ENCODE measurements around the gene ARHGAP10.

ARHGAP10 gene

DNA sequence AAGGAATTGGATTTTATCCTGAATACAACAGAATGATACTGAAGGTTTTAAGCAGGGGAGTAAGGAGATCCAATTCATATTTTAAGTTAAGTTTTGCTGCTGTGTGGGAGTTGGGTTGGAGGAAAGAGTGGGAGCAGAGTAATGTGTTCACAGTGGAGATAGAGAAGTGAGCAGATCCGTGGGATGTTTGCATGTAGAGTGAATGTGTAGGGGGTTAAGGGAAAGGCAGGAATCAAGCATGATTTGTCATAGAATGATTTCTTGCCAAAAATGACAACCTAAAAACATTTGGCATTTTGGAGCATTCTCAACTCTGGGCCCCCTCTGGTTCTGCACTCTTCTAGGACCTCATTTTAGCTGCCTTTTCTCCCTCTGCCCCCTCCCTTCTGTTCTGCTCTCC is 76.6 kb downstream of the ARHGAP10 start:
- TF ChIP-seq, protein P1, sequence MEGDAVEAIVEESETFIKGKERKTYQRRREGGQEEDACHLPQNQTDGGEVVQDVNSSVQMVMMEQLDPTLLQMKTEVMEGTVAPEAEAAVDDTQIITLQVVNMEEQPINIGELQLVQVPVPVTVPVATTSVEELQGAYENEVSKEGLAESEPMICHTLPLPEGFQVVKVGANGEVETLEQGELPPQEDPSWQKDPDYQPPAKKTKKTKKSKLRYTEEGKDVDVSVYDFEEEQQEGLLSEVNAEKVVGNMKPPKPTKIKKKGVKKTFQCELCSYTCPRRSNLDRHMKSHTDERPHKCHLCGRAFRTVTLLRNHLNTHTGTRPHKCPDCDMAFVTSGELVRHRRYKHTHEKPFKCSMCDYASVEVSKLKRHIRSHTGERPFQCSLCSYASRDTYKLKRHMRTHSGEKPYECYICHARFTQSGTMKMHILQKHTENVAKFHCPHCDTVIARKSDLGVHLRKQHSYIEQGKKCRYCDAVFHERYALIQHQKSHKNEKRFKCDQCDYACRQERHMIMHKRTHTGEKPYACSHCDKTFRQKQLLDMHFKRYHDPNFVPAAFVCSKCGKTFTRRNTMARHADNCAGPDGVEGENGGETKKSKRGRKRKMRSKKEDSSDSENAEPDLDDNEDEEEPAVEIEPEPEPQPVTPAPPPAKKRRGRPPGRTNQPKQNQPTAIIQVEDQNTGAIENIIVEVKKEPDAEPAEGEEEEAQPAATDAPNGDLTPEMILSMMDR (conservative IDR thresholded peaks at IDR 0.05; ENCODE audit: low read depth, low read length) = no peak
- no peaks in the 10 kb centered on the region for H3K27me3 ChIP-seq (ENCODE audit: insufficient read depth, low read depth)
- H3K4me2 ChIP-seq = no peak overlapping the region
- H3K4me1 ChIP-seq (ENCODE audit: low read depth, poor library complexity, severe bottlenecking) = peaks cover 35% of the 10 kb centered on the region
- no peak overlapping the region for H2AFZ ChIP-seq (ENCODE audit: low read depth)
- peaks cover 21% of the 10 kb centered on the region for H4K20me1 ChIP-seq (ENCODE audit: insufficient read depth)
- no peak overlapping the region for H3K27ac ChIP-seq
- no peaks in the 10 kb centered on the region for H3K36me3 ChIP-seq (ENCODE audit: insufficient read depth)
- peaks cover 88% of the 10 kb centered on the region for H3K79me2 ChIP-seq (ENCODE audit: insufficient read depth, low read depth)
- no peak overlapping the region for H3K4me3 ChIP-seq (IDR thresholded peaks at IDR 0.05; ENCODE audit: insufficient read depth, low read depth, low read length)
- H3K9ac ChIP-seq = no peak overlapping the region

DNA sequence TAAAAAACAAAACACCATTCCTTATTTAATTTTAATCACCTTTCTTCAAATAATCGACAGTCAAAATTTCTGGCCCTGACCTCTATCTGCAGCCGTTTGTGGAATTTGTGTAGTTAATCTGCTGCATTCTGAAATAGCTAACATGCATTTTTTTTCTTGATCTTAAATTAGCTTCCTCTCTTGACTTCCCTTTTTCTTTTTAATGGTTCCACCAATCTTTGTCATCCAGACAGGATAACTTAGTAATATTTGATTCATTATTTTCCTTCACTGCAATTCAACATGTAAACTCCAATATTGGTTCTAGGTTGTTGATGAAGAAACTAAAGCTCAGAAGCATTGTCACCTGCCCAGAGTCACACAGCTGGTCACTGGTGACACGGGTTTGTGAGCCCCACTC is 77.3 kb downstream of the ARHGAP10 start:
- peaks cover 33% of the 10 kb centered on the region for H3K4me1 ChIP-seq (ENCODE audit: low read depth, poor library complexity, severe bottlenecking)
- H3K4me2 ChIP-seq = no peak overlapping the region
- H3K4me3 ChIP-seq (IDR thresholded peaks at IDR 0.05; ENCODE audit: insufficient read depth, low read depth, low read length) = no peak overlapping the region
- H3K79me2 ChIP-seq (ENCODE audit: insufficient read depth, low read depth) = peaks cover 88% of the 10 kb centered on the region
- H2AFZ ChIP-seq (ENCODE audit: low read depth) = no peak overlapping the region
- no peak overlapping the region for H3K27ac ChIP-seq
- H3K27me3 ChIP-seq (ENCODE audit: insufficient read depth, low read depth) = no peaks in the 10 kb centered on the region
- no peaks in the 10 kb centered on the region for H3K36me3 ChIP-seq (ENCODE audit: insufficient read depth)
- H3K9ac ChIP-seq = no peak overlapping the region
- H4K20me1 ChIP-seq (ENCODE audit: insufficient read depth) = peaks cover 21% of the 10 kb centered on the region
- TF ChIP-seq, protein P1 (conservative IDR thresholded peaks at IDR 0.05; ENCODE audit: low read depth, low read length) = no peak

DNA sequence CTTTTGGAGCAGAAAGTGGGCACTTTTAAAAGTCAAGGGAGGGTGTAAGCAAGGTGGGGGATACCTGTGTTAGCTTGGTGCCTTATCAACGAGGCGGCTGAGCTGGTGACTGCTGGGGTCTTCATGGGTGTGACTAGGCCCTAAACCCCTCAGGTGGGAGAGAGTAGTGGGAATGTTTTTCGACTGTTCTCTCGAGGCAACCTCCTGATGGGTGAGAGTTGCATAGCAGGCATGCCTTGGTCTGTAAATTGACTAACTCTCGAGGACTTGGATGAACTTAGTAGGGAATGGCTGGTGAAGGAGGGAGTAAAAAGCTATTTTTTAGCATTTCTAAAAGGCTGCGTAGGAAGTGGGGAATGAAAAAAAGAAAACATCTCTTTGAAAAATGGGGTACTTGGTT is 80.0 kb downstream of the ARHGAP10 start:
- H3K4me3 ChIP-seq (IDR thresholded peaks at IDR 0.05; ENCODE audit: insufficient read depth, low read depth, low read length) = no peak overlapping the region
- no peaks in the 10 kb centered on the region for H3K27me3 ChIP-seq (ENCODE audit: insufficient read depth, low read depth)
- H3K9ac ChIP-seq = no peak overlapping the region
- TF ChIP-seq, protein P1 (conservative IDR thresholded peaks at IDR 0.05; ENCODE audit: low read depth, low read length) = no peak
- H3K4me1 ChIP-seq (ENCODE audit: low read depth, poor library complexity, severe bottlenecking) = peaks cover 17% of the 10 kb centered on the region
- peaks cover 93% of the 10 kb centered on the region for H3K79me2 ChIP-seq (ENCODE audit: insufficient read depth, low read depth)
- no peaks in the 10 kb centered on the region for H3K36me3 ChIP-seq (ENCODE audit: insufficient read depth)
- H4K20me1 ChIP-seq (ENCODE audit: insufficient read depth) = peaks cover 26% of the 10 kb centered on the region
- no peak overlapping the region for H2AFZ ChIP-seq (ENCODE audit: low read depth)
- H3K27ac ChIP-seq = no peak overlapping the region
- H3K4me2 ChIP-seq = no peak overlapping the region

DNA sequence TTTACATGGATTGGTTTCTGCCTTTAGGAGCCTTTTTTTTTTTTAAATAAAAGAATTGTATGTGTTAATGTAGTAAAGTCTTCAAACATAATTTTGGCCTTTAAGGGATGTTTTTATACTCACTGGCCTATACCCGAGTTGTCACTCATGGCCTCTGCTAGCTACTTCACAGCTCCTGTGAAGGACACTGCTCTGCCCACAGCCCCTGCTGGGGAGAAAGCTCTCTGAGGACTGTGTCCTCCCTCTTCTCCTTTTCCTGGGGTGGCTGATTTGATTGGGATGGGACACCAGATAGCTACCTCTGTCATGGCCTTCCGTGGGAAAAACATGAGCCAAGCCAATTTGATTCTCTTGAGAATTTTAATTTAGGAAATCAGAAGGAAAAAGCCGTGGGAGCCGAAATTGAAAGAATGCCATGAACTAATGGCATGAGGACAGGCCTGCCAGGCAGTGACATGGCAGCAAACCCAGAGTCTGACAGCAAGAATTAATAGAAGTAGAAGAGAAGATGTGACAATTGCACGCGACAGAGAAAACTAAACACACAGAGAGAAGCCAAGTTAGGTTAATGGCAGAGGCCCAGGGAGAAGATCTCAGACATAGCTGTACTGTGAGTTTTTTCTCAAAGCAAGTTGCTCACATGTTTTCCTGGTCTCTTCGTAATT is 81.4 kb downstream of the ARHGAP10 start:
- no peak overlapping the region for H2AFZ ChIP-seq (ENCODE audit: low read depth)
- no peaks in the 10 kb centered on the region for H3K36me3 ChIP-seq (ENCODE audit: insufficient read depth)
- H3K79me2 ChIP-seq (ENCODE audit: insufficient read depth, low read depth) = peaks cover 93% of the 10 kb centered on the region
- no peak overlapping the region for H3K9ac ChIP-seq
- H3K4me1 ChIP-seq (ENCODE audit: low read depth, poor library complexity, severe bottlenecking) = peaks cover 12% of the 10 kb centered on the region
- H4K20me1 ChIP-seq (ENCODE audit: insufficient read depth) = peaks cover 19% of the 10 kb centered on the region
- no peak overlapping the region for H3K4me3 ChIP-seq (IDR thresholded peaks at IDR 0.05; ENCODE audit: insufficient read depth, low read depth, low read length)
- no peak overlapping the region for H3K4me2 ChIP-seq
- TF ChIP-seq, protein P1 (conservative IDR thresholded peaks at IDR 0.05; ENCODE audit: low read depth, low read length) = no peak
- H3K27ac ChIP-seq = no peak overlapping the region
- H3K27me3 ChIP-seq (ENCODE audit: insufficient read depth, low read depth) = no peaks in the 10 kb centered on the region

Data from KMS-11 (cell line).